ENCODE measurements around the gene GRIK3.

GRIK3 gene

DNA sequence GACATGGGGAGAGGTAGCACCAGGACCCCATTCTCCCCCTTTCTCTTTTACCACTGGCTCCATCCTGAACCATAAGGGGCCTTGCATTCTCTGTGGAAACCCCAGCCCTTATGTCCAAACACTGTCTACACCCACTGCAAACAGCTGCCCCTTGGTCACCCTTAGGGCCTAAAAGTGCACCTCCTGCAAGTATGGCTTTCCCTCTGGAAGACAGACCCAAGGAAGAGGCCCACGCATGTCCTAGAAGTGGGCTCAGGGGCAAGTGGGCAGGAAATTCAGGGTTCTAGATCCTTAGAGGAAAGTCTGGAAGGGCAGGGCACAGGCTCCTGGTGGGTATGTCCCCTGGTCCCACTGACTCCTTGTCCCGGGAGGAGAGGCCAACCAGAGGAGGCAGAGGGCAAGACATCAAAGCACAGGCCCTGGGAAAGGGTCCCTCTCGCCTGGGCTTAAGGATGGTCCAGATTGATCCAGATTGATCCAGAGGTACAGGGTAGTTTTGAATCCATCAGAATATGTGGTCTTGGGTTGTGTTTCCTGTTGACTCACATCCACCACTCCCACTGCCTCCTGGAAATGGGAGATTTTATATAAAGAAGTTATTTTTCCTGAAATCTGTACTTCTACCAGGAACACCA lies 150.9 kb downstream of the GRIK3 start:
- no peak for TF ChIP-seq YY1 (IDR thresholded peaks at IDR 0.05; ENCODE audit: low read depth)
- TF ChIP-seq TCF12 (IDR thresholded peaks at IDR 0.05; ENCODE audit: low read depth) = no peak
- no peak for TF ChIP-seq EGR1 (IDR thresholded peaks at IDR 0.05)
- no peak for TF ChIP-seq FOXM1 (IDR thresholded peaks at IDR 0.05; ENCODE audit: borderline replicate concordance, low read depth)
- no peak for TF ChIP-seq NFIC (IDR thresholded peaks at IDR 0.05)
- no peak for TF ChIP-seq CREB1 (IDR thresholded peaks at IDR 0.05; ENCODE audit: low read depth)

DNA sequence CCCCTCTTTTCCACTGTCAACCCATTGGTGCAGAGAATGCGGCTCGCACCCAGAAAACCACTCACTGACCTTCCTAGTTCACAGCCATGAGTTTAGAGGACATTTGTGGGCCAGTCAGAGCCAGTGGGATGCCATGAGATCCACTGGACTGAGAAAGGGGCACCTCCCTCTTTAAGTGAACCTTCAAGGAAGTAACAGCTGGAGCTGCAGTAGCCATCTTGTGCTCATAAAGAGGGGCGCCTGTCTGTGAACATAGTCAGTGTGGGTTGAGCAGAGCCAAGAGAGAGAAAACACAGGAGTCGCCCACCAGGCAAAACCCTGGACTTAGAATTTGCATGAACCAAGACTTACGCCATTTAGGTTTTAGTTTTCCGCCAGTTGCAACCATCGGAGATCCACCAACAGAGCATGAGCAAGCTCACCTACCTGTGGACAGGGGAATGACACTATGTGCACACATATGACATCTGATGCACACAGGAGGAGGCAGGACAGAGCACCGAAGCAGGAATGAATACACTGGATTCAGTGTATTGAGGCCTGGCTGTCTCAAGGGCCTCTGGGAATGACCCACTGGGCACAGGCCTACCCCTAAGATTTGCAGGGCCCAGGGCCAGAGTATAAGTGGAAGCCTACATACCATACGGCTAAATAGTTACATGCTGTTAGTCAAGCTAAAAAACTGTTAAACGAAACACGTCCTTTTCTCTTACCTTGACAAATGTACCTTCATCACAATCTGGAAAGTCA lies 151.6 kb downstream of the GRIK3 start:
- TF ChIP-seq TEAD4 (IDR thresholded peaks at IDR 0.05) (no peak), EP300 (IDR thresholded peaks at IDR 0.05; ENCODE audit: borderline replicate concordance) (no peak), CEBPB (IDR thresholded peaks at IDR 0.05) (no peak), EGR1 (IDR thresholded peaks at IDR 0.05) (no peak), TCF12 (IDR thresholded peaks at IDR 0.05; ENCODE audit: low read depth) (no peak), FOXM1 (IDR thresholded peaks at IDR 0.05; ENCODE audit: borderline replicate concordance, low read depth) (no peak), RAD21 (IDR thresholded peaks at IDR 0.05; ENCODE audit: low read depth) (no peak), YY1 (IDR thresholded peaks at IDR 0.05; ENCODE audit: low read depth) (no peak), NFIC (IDR thresholded peaks at IDR 0.05) (no peak), TAF1 (IDR thresholded peaks at IDR 0.05; ENCODE audit: low read depth) (no peak), CREB1 (IDR thresholded peaks at IDR 0.05; ENCODE audit: low read depth) (no peak), ZBTB7A (IDR thresholded peaks at IDR 0.05; ENCODE audit: low read depth) (no peak)
- TF ChIP-seq, protein P1, sequence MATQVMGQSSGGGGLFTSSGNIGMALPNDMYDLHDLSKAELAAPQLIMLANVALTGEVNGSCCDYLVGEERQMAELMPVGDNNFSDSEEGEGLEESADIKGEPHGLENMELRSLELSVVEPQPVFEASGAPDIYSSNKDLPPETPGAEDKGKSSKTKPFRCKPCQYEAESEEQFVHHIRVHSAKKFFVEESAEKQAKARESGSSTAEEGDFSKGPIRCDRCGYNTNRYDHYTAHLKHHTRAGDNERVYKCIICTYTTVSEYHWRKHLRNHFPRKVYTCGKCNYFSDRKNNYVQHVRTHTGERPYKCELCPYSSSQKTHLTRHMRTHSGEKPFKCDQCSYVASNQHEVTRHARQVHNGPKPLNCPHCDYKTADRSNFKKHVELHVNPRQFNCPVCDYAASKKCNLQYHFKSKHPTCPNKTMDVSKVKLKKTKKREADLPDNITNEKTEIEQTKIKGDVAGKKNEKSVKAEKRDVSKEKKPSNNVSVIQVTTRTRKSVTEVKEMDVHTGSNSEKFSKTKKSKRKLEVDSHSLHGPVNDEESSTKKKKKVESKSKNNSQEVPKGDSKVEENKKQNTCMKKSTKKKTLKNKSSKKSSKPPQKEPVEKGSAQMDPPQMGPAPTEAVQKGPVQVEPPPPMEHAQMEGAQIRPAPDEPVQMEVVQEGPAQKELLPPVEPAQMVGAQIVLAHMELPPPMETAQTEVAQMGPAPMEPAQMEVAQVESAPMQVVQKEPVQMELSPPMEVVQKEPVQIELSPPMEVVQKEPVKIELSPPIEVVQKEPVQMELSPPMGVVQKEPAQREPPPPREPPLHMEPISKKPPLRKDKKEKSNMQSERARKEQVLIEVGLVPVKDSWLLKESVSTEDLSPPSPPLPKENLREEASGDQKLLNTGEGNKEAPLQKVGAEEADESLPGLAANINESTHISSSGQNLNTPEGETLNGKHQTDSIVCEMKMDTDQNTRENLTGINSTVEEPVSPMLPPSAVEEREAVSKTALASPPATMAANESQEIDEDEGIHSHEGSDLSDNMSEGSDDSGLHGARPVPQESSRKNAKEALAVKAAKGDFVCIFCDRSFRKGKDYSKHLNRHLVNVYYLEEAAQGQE (IDR thresholded peaks at IDR 0.05; ENCODE audit: low read depth) = no peak
- TF ChIP-seq, protein P2, sequence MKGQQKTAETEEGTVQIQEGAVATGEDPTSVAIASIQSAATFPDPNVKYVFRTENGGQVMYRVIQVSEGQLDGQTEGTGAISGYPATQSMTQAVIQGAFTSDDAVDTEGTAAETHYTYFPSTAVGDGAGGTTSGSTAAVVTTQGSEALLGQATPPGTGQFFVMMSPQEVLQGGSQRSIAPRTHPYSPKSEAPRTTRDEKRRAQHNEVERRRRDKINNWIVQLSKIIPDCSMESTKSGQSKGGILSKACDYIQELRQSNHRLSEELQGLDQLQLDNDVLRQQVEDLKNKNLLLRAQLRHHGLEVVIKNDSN (IDR thresholded peaks at IDR 0.05) = no peak
- TF ChIP-seq, protein P3, sequence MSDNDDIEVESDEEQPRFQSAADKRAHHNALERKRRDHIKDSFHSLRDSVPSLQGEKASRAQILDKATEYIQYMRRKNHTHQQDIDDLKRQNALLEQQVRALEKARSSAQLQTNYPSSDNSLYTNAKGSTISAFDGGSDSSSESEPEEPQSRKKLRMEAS (IDR thresholded peaks at IDR 0.05) = no peak

DNA sequence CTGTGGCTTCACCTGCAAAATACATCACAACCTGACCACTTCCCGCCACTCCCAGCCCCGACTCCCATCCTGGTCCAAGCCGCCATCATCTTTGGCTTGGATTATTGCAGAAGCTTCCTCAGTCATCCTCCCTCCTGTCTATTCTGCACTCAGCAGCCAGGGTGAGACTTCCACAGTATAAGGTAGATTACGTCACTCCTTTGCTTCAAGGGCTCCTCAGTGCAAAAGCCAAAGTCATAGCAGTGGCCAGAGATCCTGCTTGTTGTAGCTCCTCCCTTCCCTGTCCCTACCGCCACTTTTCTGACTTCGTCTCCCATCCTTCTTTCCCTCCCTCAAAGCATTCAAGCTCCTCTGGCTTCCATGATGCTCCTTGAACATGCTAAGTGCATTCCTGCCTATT lies 152.8 kb downstream of the GRIK3 start:
- no peak for TF ChIP-seq CEBPB (IDR thresholded peaks at IDR 0.05)
- TF ChIP-seq RAD21 (IDR thresholded peaks at IDR 0.05; ENCODE audit: low read depth) = no peak
- TF ChIP-seq, protein P3 (IDR thresholded peaks at IDR 0.05) = no peak
- TF ChIP-seq, protein P1 (IDR thresholded peaks at IDR 0.05; ENCODE audit: low read depth) = no peak
- TF ChIP-seq FOXM1 (IDR thresholded peaks at IDR 0.05; ENCODE audit: borderline replicate concordance, low read depth) = no peak
- no peak for TF ChIP-seq NFIC (IDR thresholded peaks at IDR 0.05)
- TF ChIP-seq ZBTB7A (IDR thresholded peaks at IDR 0.05; ENCODE audit: low read depth) = no peak
- TF ChIP-seq, protein P2 (IDR thresholded peaks at IDR 0.05) = no peak
- no peak for TF ChIP-seq YY1 (IDR thresholded peaks at IDR 0.05; ENCODE audit: low read depth)
- TF ChIP-seq TAF1 (IDR thresholded peaks at IDR 0.05; ENCODE audit: low read depth) = no peak
- no peak for TF ChIP-seq EGR1 (IDR thresholded peaks at IDR 0.05)
- no peak for TF ChIP-seq CREB1 (IDR thresholded peaks at IDR 0.05; ENCODE audit: low read depth)

GRCh38 chr1:36881068-36881405 lies 153.3 kb downstream of the GRIK3 start:
- TF ChIP-seq CREB1 (IDR thresholded peaks at IDR 0.05; ENCODE audit: low read depth) (no peak), CEBPB (IDR thresholded peaks at IDR 0.05) (no peak), NFIC (IDR thresholded peaks at IDR 0.05) (no peak)
- TF ChIP-seq, protein P3 (IDR thresholded peaks at IDR 0.05) = no peak
- TF ChIP-seq, protein P2 (IDR thresholded peaks at IDR 0.05) = no peak
